Calu3 (cell line): ENCODE data around the gene STK39. TPM values are rescaled to one million over a fixed set of nuclear protein-coding genes. Genes with fewer than 3 reads are reported as not detected.

Experiments
- Bru-seq: library from RNA; stranded (reverse); fragments of 400-500 nt; gene quantifications from one replicate; lab custom pipeline; 2021; lab: Mats Ljungman, UMichigan
- BruChase-seq, 2 experiments: library from RNA; stranded (reverse); fragments of 400-500 nt; gene quantifications; one replicate each; lab custom pipeline; 2021; lab: Mats Ljungman, UMichigan
- BruUV-seq: library from RNA; stranded (reverse); fragments of 400-500 nt; replicated peaks from 2 replicates; lab custom pipeline; 2021; lab: Mats Ljungman, UMichigan
- CTCF ChIA-PET: fragments of 300-600 bp; sonication (Branson Sonifier 250); formaldehyde crosslinking; loops from one replicate; lab custom pipeline; 2022; ENCODE audit warnings: antibody characterized with exemption; lab: Charles Lee
- DNase-seq: peaks from one replicate; pipeline ENCODE4 v3.0.0; 2022
- H3K27ac Mint-ChIP-seq: one replicate; pipeline ENCODE4 v1.8.0; 2022; ENCODE audit warnings: mixed read lengths; ENCODE audit not compliant: unreplicated experiment
- H3K27me3 Mint-ChIP-seq: one replicate; pipeline ENCODE4 v1.8.0; 2022; ENCODE audit warnings: mixed read lengths; ENCODE audit not compliant: unreplicated experiment
- H3K36me3 Mint-ChIP-seq: one replicate; pipeline ENCODE4 v1.8.0; 2022; ENCODE audit warnings: mild to moderate bottlenecking, moderate library complexity, mixed read lengths; ENCODE audit not compliant: insufficient read depth, unreplicated experiment
- H3K4me1 Mint-ChIP-seq: one replicate; pipeline ENCODE4 v1.8.0; 2022; ENCODE audit warnings: mild to moderate bottlenecking, low read depth, mixed read lengths; ENCODE audit not compliant: unreplicated experiment
- H3K4me3 Mint-ChIP-seq: one replicate; pipeline ENCODE4 v1.8.0; 2022; ENCODE audit warnings: mild to moderate bottlenecking, low read depth, moderate library complexity, mixed read lengths; ENCODE audit not compliant: unreplicated experiment
- H3K9me3 Mint-ChIP-seq: one replicate; pipeline ENCODE4 v1.8.0; 2022; ENCODE audit warnings: low read depth, mixed read lengths; ENCODE audit not compliant: unreplicated experiment
- intact Hi-C: fragments of 100-400 bp; cut with micrococcal nuclease; formaldehyde crosslinking; loops from one replicate; pipeline ENCODE4 v1.10.0; 2022; ENCODE audit not compliant: unreplicated experiment
- long read RNA-seq: library from polyadenylated mRNA; stranded (forward); transcript quantifications from one replicate; pipeline ENCODE4 v2.0.0, GENCODE V29; 2022
- total RNA-seq: library from RNA; stranded (reverse); gene quantifications from 2 replicates; pipeline ENCODE4 v1.2.3, GENCODE V29; 2022
- TF ChIP-seq, protein P1 (sequence below): fragments of 200-600 bp; IDR thresholded peaks from one replicate; pipeline ENCODE4 v1.8.0; 2022; ENCODE audit warnings: antibody characterized with exemption; ENCODE audit not compliant: unreplicated experiment

The STK39 gene
- total RNA-seq = 100 and 110 TPM in 2 replicates
- percentile 98 among the genes with signal in this experiment for Bru-seq, nascent RNA
- BruChase-seq, experiment 1, labeled RNA remaining after a 6-hour chase = percentile 89 among the genes with signal in this experiment
- percentile 84 among the genes with signal in this experiment for BruChase-seq, experiment 2, labeled RNA remaining after a 2-hour chase
- long read RNA-seq, transcript STK39-201 (18 exons, 3,820 nt) = major isoform, 132 of 209 reads
- long read RNA-seq, partial matches to known transcripts = 19 of 209 reads
- long read RNA-seq, other reads (novel, unspliced or antisense) = 58 of 209 reads

DNA sequence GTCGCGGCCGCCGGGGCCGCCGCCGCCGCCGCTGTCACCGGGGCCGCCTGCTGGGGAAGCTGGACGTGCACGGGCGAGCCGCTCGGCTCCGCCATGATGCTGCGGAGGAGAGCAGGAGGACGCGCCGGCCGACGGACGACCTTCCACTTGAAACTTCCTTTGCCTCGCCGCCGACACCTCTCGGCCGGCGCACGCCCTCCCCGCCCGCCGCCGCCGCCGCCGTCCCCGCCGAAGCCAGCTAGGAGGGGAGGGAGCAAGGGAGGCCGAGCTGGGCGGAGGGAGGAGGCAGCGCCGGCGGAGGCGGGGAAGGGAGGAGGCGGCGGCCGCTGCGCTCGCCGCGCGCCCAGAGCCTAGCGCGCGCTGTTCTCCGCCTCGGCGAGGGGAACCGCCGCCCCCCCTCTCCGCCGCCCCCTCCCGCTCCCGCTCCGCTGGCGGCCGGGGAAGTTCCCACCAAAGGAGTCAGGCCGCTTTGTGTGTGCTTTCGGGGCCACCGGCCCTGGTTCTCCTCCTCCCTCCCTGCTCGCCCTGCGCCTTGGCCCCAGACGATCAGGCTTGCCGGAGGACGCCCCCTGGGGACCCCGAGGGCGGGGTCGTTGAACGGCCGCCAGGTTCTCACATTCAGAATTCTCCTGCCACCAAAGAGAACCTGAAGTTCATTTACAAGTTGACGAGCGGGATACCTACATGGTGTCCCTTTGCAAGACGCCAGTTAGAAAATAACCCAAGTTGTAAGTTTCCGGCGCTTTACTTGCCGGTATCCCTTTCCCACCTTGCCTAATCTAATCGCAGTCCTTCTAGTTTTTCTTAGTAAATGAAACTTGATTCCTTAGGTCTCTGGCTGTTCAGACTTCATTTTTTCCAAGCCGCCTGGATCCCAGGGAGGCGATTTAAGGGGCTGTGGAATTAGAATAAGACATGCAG lies at the start of gene STK39:
STK39 (minus strand) TSS at position 255 of the 921 bp plus-strand sequence; CDS start at position 95, 160 bp downstream.
- peaks cover 55% of the 10 kb centered on the region for H3K36me3 Mint-ChIP-seq
- H3K4me1 Mint-ChIP-seq = peaks cover 24% of the 10 kb centered on the region
- CTCF ChIA-PET = interaction anchor here (1.0 to 1.8 kb wide), 3 partner anchors 24 to 110 kb away, joined by 4 to 7 read pairs (median 4); no protein-coding TSS in a partner anchor
- H3K27ac Mint-ChIP-seq = peak within 1 kb of the TSS; percentile 88
- H3K4me3 Mint-ChIP-seq = no peak within 1 kb of the TSS
- H3K27me3 Mint-ChIP-seq = no peaks in the 10 kb centered on the region
- BruUV-seq = no TSS peak
- TF ChIP-seq, protein P1, sequence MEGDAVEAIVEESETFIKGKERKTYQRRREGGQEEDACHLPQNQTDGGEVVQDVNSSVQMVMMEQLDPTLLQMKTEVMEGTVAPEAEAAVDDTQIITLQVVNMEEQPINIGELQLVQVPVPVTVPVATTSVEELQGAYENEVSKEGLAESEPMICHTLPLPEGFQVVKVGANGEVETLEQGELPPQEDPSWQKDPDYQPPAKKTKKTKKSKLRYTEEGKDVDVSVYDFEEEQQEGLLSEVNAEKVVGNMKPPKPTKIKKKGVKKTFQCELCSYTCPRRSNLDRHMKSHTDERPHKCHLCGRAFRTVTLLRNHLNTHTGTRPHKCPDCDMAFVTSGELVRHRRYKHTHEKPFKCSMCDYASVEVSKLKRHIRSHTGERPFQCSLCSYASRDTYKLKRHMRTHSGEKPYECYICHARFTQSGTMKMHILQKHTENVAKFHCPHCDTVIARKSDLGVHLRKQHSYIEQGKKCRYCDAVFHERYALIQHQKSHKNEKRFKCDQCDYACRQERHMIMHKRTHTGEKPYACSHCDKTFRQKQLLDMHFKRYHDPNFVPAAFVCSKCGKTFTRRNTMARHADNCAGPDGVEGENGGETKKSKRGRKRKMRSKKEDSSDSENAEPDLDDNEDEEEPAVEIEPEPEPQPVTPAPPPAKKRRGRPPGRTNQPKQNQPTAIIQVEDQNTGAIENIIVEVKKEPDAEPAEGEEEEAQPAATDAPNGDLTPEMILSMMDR = peak; percentile 38
- intact Hi-C loops = loop anchor here (5.0 kb wide), 3 partner anchors 35 to 110 kb away; no protein-coding TSS in a partner anchor
- H3K9me3 Mint-ChIP-seq = no peaks in the 10 kb centered on the region
- DNase-seq = peak; percentile 88

DNA sequence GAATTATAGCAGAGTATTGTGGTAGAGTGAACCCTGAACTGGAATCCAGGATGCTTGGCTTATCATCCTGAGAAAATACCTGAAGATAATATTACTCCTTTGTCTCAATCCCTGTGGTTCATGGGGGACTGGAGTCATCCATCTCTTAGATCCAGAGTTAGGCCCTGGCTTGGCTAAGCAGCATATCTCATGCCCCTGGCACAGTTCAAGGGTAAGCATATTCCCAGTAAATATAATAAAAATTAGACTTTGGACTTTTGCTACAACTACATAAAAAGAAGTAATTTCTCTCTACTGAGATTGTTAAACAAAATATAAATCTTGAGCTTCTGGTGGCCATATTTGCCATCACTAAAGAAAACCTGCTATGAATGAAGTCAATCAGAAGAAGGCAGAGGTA lies 47.7 kb upstream of the STK39 start:
- no peak overlapping the region for H3K27ac Mint-ChIP-seq
- BruUV-seq = no TSS peak
- TF ChIP-seq, protein P1 = no peak
- no peaks in the 10 kb centered on the region for H3K36me3 Mint-ChIP-seq
- CTCF ChIA-PET = no interaction called here
- no peak overlapping the region for H3K4me3 Mint-ChIP-seq
- H3K4me1 Mint-ChIP-seq = no peaks in the 10 kb centered on the region
- no peak for DNase-seq
- no peaks in the 10 kb centered on the region for H3K27me3 Mint-ChIP-seq
- intact Hi-C loops = no loop called here
- no peaks in the 10 kb centered on the region for H3K9me3 Mint-ChIP-seq

DNA sequence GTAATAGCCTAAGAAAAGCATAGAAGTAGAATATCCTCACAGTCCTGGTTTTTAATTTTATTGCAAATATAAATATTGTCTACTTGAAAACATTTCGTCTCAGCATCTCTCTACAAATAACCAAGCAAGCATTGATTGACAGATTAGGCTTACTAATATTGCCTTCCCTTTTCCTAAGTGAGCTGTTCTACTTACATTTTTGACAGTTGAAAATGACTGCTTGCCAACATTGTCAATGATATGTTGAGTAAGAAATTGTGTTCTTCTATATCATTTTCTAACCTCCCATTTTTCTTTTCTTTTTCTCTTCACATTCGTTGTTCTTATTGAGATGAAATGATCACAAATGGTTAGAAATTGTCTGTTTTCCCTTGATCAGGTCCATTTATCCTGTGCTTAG lies 47.0 kb upstream of the STK39 start:
- Mint-ChIP-seq H3K27me3 (no peaks in the 10 kb centered on the region), H3K9me3 (no peaks in the 10 kb centered on the region), H3K36me3 (no peaks in the 10 kb centered on the region), H3K4me1 (no peaks in the 10 kb centered on the region), H3K4me3 (no peak overlapping the region), H3K27ac (no peak overlapping the region)
- intact Hi-C loops = no loop called here
- no TSS peak for BruUV-seq
- no peak for DNase-seq
- TF ChIP-seq, protein P1 = no peak
- CTCF ChIA-PET = interaction anchor here (1.9 kb wide), 1 partner anchor 42 kb away, joined by 5 read pairs; no protein-coding TSS in a partner anchor

DNA sequence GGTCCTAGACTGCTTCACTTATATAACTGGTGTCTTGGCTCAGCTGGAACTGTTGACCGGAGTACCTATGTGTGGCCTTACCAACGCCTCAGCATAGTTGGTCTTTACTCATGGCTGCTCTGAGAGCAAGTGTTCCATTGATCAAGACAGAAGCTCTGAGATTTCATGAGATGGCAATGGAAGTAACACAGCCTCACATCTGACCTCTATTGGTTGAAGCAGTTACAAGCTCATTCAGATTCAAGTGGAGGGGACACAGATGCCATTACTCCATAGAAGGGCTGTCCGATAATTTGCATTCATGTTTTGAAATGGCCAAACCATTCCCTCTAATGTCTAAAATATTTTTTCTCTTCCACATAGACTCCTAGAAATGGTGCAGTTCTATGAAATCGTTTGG lies 46.4 kb upstream of the STK39 start:
- intact Hi-C loops = no loop called here
- BruUV-seq = no TSS peak
- CTCF ChIA-PET = interaction anchor here (1.9 kb wide), 1 partner anchor 43 kb away, joined by 5 read pairs; no protein-coding TSS in a partner anchor

More for the DNA sequence above, 46.4 kb upstream of the STK39 start:
- no peaks in the 10 kb centered on the region for H3K27me3 Mint-ChIP-seq
- H3K4me1 Mint-ChIP-seq = no peaks in the 10 kb centered on the region
- TF ChIP-seq, protein P1 = no peak
- no peak overlapping the region for H3K4me3 Mint-ChIP-seq
- no peaks in the 10 kb centered on the region for H3K9me3 Mint-ChIP-seq
- no peaks in the 10 kb centered on the region for H3K36me3 Mint-ChIP-seq
- no peak overlapping the region for H3K27ac Mint-ChIP-seq
- DNase-seq = no peak
